ENCODE measurements around the gene TBX10.
"Not testable (repeated sequence)": the region's sequence is repeated elsewhere in the genome, so short reads cannot be mapped to it uniquely, and the experiment has no call there.

Gene TBX10

GRCh38 chr11:67662835-67663531, 23.4 kb upstream of the TBX10 start:
- Histone ChIP-seq H3K4me1 (ENCODE audit: insufficient read depth, low read length) (no peaks in the 10 kb centered on the region), H3K4me3 (ENCODE audit: low read depth in 1 of 2, low read length in 2 of 2) (no peak overlapping the region), H3K9me3 (ENCODE audit: low read length) (no peaks in the 10 kb centered on the region), H3K27me3 (ENCODE audit: control insufficient read depth in 1 of 2, insufficient read depth in 2 of 2, low read length in 2 of 2) (no peaks in the 10 kb centered on the region), H3K9ac (ENCODE audit: low read length) (no peak overlapping the region), H3K36me3 (ENCODE audit: insufficient read depth, low read length) (no peaks in the 10 kb centered on the region), H3K27ac (ENCODE audit: low read depth, low read length) (no peak overlapping the region)

- Histone ChIP-seq H3K27me3 (ENCODE audit: control insufficient read depth in 1 of 2, insufficient read depth in 2 of 2, low read length in 2 of 2) (no peaks in the 10 kb centered on the region), H3K9ac (ENCODE audit: low read length) (no peak overlapping the region), H3K4me1 (ENCODE audit: insufficient read depth, low read length) (no peaks in the 10 kb centered on the region), H3K4me3 (ENCODE audit: low read depth in 1 of 2, low read length in 2 of 2) (no peak overlapping the region), H3K36me3 (ENCODE audit: insufficient read depth, low read length) (no peaks in the 10 kb centered on the region), H3K9me3 (ENCODE audit: low read length) (no peaks in the 10 kb centered on the region), H3K27ac (ENCODE audit: low read depth, low read length) (no peak overlapping the region)
These were observed 22.7 kb upstream of the TBX10 start for GRCh38 chr11:67662142-67662834.

- not testable (repeated sequence) for H3K4me1 ChIP-seq (ENCODE audit: insufficient read depth, low read length); H3K4me3 ChIP-seq (ENCODE audit: low read depth in 1 of 2, low read length in 2 of 2); H3K27me3 ChIP-seq (ENCODE audit: control insufficient read depth in 1 of 2, insufficient read depth in 2 of 2, low read length in 2 of 2); H3K27ac ChIP-seq (ENCODE audit: low read depth, low read length); H3K9ac ChIP-seq (ENCODE audit: low read length); H3K9me3 ChIP-seq (ENCODE audit: low read length); H3K36me3 ChIP-seq (ENCODE audit: insufficient read depth, low read length)
These were observed 21.2 kb upstream of the TBX10 start for GRCh38 chr11:67660752-67661151.

DNA sequence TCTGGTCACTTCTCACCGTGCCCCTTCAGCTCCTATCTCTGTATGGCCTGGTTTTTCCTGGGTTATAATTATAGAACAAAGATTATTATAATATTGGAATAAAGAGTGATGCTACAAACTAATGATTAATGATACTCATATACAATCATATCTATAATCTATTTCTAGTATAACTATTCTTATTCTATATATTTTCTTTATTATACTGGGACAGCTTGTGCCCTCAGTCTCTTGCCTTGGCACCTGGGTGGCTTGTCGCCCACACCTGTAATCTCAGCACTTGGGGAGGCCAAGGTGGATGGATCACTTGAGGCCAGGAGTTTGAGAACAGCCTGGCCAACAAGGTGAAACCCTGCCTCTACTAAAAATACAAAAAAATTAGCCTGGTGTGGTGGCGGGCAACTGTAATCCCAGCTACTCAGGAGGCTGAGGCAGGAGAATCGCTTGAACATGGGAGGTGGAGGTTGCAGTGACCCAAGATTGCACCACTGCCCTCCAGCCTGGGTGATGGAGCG, 20.1 kb upstream of the TBX10 start:
- not testable (repeated sequence) for H3K9me3 ChIP-seq (ENCODE audit: low read length); H3K4me1 ChIP-seq (ENCODE audit: insufficient read depth, low read length); H3K9ac ChIP-seq (ENCODE audit: low read length); H3K4me3 ChIP-seq (ENCODE audit: low read depth in 1 of 2, low read length in 2 of 2); H3K27me3 ChIP-seq (ENCODE audit: control insufficient read depth in 1 of 2, insufficient read depth in 2 of 2, low read length in 2 of 2); H3K36me3 ChIP-seq (ENCODE audit: insufficient read depth, low read length); H3K27ac ChIP-seq (ENCODE audit: low read depth, low read length)

DNA sequence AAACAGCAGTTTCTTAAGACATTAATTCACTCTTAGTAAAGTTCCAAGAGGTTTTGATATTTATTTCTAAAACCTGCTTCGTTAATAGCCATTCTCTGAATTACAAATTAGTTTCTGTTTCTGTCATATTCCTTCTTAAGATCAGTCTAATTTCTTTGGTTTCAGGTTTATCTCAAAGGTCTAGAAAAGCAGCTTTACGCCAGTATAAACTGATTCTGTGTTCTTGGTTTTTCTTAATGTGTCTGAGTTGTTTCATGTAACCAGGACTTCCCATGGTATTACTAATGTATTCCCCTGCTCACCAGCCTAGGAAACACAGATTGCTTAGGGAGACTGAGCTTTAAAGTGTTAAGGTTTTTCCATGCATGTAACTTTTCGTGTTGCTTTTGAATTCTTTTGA, 17.7 kb upstream of the TBX10 start:
- Histone ChIP-seq H3K27ac (ENCODE audit: low read depth, low read length) (no peak overlapping the region), H3K27me3 (ENCODE audit: control insufficient read depth in 1 of 2, insufficient read depth in 2 of 2, low read length in 2 of 2) (no peaks in the 10 kb centered on the region), H3K4me3 (ENCODE audit: low read depth in 1 of 2, low read length in 2 of 2) (no peak overlapping the region), H3K36me3 (ENCODE audit: insufficient read depth, low read length) (no peaks in the 10 kb centered on the region), H3K4me1 (ENCODE audit: insufficient read depth, low read length) (no peaks in the 10 kb centered on the region), H3K9ac (ENCODE audit: low read length) (no peak overlapping the region), H3K9me3 (ENCODE audit: low read length) (no peaks in the 10 kb centered on the region)

DNA sequence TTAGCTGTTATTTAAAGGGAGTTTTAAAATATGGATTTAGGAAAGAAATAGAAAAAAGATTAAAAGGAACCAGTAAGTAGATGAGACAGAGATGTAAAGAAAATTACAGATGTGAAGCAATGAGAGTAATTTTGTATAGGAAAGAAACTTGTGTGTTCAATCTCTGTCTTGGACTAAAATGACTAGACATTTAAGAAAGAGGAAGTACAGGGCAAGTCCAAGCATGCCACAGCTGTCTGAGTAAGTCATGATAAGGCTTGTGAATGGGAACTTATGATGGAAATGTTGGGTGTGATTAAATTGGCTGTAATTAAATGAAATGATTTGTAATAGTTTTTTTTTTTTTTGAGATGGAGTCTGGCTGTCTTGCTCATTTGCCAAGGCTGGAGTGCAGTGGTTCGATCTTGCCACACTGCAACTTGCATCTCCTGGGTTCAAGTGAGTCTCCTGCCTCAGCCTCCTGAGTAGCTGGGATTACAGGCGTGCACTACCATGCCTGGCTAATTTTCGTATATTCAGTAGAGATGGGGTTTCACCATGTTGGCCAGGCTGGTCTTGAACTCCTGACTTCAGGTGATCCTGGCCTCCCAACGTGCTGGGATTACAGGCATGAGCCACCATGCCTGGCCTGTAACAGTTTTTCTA, 16.8 kb upstream of the TBX10 start:
- Histone ChIP-seq H3K27me3 (ENCODE audit: control insufficient read depth in 1 of 2, insufficient read depth in 2 of 2, low read length in 2 of 2) (no peaks in the 10 kb centered on the region), H3K36me3 (ENCODE audit: insufficient read depth, low read length) (no peaks in the 10 kb centered on the region), H3K9ac (ENCODE audit: low read length) (no peak overlapping the region), H3K4me1 (ENCODE audit: insufficient read depth, low read length) (no peaks in the 10 kb centered on the region), H3K9me3 (ENCODE audit: low read length) (no peaks in the 10 kb centered on the region), H3K4me3 (ENCODE audit: low read depth in 1 of 2, low read length in 2 of 2) (no peak overlapping the region), H3K27ac (ENCODE audit: low read depth, low read length) (no peak overlapping the region)

DNA sequence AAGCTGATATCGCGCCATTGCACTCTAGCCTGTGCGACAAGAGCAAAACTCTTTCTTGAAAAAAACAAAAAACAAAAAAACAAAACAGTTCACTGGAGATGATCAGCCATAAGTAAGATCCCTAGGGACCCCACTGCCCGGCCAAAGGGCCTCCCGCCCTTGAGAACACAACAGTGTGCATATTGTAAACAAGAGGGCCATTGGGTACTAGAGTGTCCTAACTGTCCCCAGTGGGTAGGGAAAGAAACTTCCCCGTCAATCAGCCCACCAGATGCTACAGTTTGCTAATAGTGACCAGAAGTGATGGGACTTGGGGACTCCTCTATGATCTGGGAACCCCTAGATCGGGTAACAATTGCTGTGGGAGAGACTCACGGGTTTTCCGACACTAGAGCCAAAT, 14.7 kb upstream of the TBX10 start:
- Histone ChIP-seq H3K9me3 (ENCODE audit: low read length) (no peaks in the 10 kb centered on the region), H3K4me1 (ENCODE audit: insufficient read depth, low read length) (no peaks in the 10 kb centered on the region), H3K27ac (ENCODE audit: low read depth, low read length) (no peak overlapping the region), H3K36me3 (ENCODE audit: insufficient read depth, low read length) (no peaks in the 10 kb centered on the region), H3K9ac (ENCODE audit: low read length) (no peak overlapping the region), H3K4me3 (ENCODE audit: low read depth in 1 of 2, low read length in 2 of 2) (no peak overlapping the region), H3K27me3 (ENCODE audit: control insufficient read depth in 1 of 2, insufficient read depth in 2 of 2, low read length in 2 of 2) (no peaks in the 10 kb centered on the region)

GRCh38 chr11:67652965-67653845, 13.6 kb upstream of the TBX10 start:
- no peak overlapping the region for H3K27ac ChIP-seq (ENCODE audit: low read depth, low read length)
- no peak overlapping the region for H3K4me3 ChIP-seq (ENCODE audit: low read depth in 1 of 2, low read length in 2 of 2)
- H3K9ac ChIP-seq (ENCODE audit: low read length), result no peak overlapping the region
- no peaks in the 10 kb centered on the region for H3K4me1 ChIP-seq (ENCODE audit: insufficient read depth, low read length)
- H3K27me3 ChIP-seq (ENCODE audit: control insufficient read depth in 1 of 2, insufficient read depth in 2 of 2, low read length in 2 of 2), result no peaks in the 10 kb centered on the region
- H3K9me3 ChIP-seq (ENCODE audit: low read length), result no peaks in the 10 kb centered on the region
- no peaks in the 10 kb centered on the region for H3K36me3 ChIP-seq (ENCODE audit: insufficient read depth, low read length)

DNA sequence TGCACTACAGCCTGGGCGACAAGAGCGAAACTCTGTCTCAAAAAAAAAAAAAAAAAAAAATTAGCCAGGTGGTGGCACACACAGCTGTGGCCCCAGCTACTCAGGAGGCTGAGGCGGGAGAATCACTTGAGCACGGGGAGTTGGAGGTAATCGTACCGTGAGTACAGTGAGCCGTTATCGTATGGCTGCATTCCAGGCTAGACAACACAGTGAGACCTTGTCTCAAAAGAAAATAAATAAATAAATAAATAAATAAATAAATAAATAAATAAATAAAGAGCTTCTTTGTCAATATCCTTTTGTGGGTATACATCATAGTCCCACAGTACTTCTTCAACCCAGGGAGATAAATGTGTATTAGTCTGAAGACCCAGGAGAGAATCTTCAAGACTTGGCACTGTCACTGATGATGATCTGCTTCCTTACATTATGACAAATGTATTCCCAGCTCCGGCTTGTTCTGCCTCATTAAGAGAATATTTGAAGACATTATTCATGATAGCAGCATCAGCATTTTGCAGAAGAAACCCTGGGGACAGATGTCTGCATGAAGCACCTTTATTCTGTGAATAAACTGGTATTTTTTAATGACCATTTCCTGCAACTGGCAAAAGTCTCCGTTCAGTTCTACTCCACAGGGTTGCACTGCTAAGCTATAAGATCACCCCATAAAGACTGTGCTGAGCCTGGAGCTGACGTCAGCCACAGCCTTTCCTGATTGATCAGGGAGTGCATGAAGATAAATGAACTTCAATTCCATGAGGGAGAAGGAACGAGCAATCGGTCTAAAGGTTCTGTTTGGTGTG, 12.6 kb upstream of the TBX10 start:
- Histone ChIP-seq H3K9me3 (ENCODE audit: low read length) (no peaks in the 10 kb centered on the region), H3K27me3 (ENCODE audit: control insufficient read depth in 1 of 2, insufficient read depth in 2 of 2, low read length in 2 of 2) (no peaks in the 10 kb centered on the region), H3K9ac (ENCODE audit: low read length) (no peak overlapping the region)

DNA sequence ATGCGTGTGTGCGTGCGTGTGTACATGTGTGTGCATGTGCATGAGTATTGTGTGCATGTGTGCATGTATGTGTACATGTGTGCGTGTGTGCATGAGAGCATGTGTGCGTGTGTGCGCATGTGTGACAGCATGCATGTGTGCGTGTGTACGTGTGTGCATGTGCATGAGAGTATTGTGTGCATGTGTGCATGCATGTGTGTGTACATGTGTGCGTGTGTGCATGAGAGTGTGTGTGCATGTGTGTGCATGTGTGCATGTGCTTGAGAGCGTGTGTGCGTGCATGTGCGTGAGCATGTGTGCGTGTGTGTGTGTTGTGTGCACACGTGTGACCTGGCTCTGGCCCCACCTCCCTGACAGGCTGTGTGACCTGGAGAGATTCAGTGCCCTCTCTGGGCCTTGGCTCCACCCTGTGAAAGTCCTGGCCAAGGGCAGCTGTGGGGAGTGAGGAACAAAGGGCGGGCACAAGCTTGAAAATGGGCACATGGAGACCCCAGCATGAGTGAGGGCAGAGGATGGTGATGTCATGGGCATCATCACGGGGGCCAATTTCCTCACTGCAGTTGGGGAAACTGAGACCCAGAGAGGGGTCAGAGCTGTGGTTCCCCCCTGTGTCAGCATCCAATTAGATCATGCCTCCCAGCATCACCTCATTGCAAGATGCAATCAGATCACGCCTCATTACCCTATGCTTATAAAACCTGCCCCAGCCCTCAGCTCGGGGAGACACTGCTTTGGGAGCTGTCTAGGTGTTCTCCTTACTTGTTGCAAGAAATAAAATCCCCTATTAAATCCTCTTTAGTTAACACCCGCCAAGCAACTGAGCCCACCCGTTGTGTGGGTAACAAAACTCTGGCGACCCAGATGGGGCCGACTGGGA, 10.3 kb upstream of the TBX10 start:
- Histone ChIP-seq H3K4me1 (ENCODE audit: insufficient read depth, low read length) (no peaks in the 10 kb centered on the region), H3K4me3 (ENCODE audit: low read depth in 1 of 2, low read length in 2 of 2) (peak overlapping the region in 1 of 2 donors; percentile 23), H3K9ac (ENCODE audit: low read length) (no peak overlapping the region), H3K9me3 (ENCODE audit: low read length) (no peaks in the 10 kb centered on the region), H3K27me3 (ENCODE audit: control insufficient read depth in 1 of 2, insufficient read depth in 2 of 2, low read length in 2 of 2) (peaks cover 0 to 4% of the 10 kb centered on the region in 2 donors), H3K36me3 (ENCODE audit: insufficient read depth, low read length) (no peaks in the 10 kb centered on the region), H3K27ac (ENCODE audit: low read depth, low read length) (no peak overlapping the region)

More for the DNA sequence above, 12.6 kb upstream of the TBX10 start:
- Histone ChIP-seq H3K4me1 (ENCODE audit: insufficient read depth, low read length) (no peaks in the 10 kb centered on the region), H3K36me3 (ENCODE audit: insufficient read depth, low read length) (no peaks in the 10 kb centered on the region), H3K27ac (ENCODE audit: low read depth, low read length) (no peak overlapping the region), H3K4me3 (ENCODE audit: low read depth in 1 of 2, low read length in 2 of 2) (no peak overlapping the region)

Measured in muscle layer of colon (tissue), 2 donors.